Muscle layer of duodenum (tissue), 2 donors: ENCODE results near the gene PDE4B.

Experiments used
- H3K27ac ChIP-seq: one replicate; pipeline ENCODE4 v1.7.0; 2013; ENCODE audit warnings: mild to moderate bottlenecking, low read length
- H3K27me3 ChIP-seq: one replicate; pipeline ENCODE4 v1.7.0; 2013; ENCODE audit warnings: low read depth, mild to moderate bottlenecking, control low read depth, low read length
- H3K36me3 ChIP-seq, 2 donors: one replicate each; pipeline ENCODE4 v1.7.0; 2013; ENCODE audit warnings: low read length in 2 of 2, control low read depth in 1 of 2, mild to moderate bottlenecking in 1 of 2; ENCODE audit not compliant: insufficient read depth in 2 of 2, control insufficient read depth in 1 of 2
- H3K4me1 ChIP-seq, 2 donors: one replicate each; pipeline ENCODE4 v1.7.0; 2013; ENCODE audit warnings: low read length in 2 of 2, mild to moderate bottlenecking in 2 of 2, control low read depth in 1 of 2, moderate library complexity in 1 of 2; ENCODE audit not compliant: insufficient read depth in 2 of 2, control insufficient read depth in 1 of 2
- H3K4me3 ChIP-seq, 2 donors: one replicate each; pipeline ENCODE4 v1.7.0; 2013; ENCODE audit warnings: low read length in 2 of 2, low read depth in 1 of 2, mild to moderate bottlenecking in 1 of 2
- H3K9me3 ChIP-seq, 2 donors: one replicate each; pipeline ENCODE4 v1.7.0; 2013; ENCODE audit warnings: low read length in 2 of 2, control low read depth in 1 of 2, mild to moderate bottlenecking in 1 of 2; ENCODE audit not compliant: control insufficient read depth in 1 of 2
- donor health status: healthy.

The PDE4B gene

DNA sequence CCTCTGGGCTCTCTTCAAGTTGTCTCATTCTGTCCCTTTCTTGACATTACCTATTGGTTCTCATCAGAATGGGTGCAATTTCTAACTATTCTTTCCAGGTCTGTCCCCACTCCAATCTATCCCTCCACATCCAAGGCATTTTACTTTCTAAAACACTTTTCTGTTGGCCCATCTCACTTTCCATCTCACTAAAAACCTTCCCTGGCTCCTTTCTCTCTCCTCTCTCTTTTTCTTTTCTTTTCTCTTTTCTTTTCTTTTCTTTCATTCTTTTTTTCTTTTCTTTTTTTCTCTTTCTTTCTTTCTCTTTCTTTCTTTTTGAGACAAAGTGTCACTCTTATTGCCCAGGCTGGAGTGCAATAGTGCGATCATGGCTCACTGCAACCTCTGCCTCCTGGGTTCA lies 462.1 kb downstream of the PDE4B start:
- Histone ChIP-seq H3K36me3 (no peaks in the 10 kb centered on the region), H3K9me3 (no peaks in the 10 kb centered on the region), H3K4me3 (no peak overlapping the region), H3K27ac (no peak overlapping the region), H3K27me3 (no peaks in the 10 kb centered on the region), H3K4me1 (peaks cover 0 to 3% of the 10 kb centered on the region in 2 donors)

DNA sequence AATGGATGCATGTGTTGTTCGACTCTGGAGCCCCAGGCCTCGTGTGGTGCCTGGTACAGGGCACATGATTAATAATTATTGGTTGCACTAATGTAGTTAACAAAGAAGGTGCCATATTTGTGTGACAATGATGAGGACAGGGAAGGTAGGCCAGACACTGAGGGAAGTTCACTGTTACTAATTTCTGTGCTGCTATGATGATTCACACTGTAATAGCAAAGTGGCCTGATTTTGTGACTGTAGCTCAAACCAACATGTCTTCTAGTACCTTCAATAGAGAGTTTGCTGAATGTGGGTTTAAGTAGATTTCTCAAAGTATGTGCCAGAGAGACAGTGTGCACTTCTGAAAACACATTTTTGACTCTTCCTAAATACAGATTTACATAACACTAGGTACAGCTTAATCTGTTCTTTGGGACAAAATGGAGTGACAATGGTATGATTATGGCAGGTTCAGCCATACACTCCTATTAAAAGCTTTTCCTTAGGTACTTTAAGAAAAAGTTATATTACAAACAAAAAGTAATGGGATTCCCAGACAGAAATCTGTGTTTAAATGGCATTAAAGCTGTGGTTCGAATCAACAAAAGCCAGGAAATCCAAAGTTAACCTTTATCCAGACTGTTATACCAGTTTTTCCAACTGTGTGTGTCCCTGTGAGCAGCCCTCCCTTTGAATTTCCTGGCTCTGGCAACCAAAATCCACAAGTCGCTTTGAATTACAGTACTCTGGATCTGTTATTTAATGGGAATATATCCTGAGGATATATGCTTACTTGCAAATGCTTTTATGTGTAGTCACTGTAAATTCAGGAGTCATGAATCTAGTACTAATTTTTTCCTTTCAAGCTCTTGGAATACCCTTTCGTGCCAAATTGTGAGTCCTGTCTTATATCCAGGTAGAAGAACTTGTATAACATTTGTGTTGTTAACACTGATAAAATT lies 464.2 kb downstream of the PDE4B start:
- no peaks in the 10 kb centered on the region for H3K36me3 ChIP-seq
- no peaks in the 10 kb centered on the region for H3K9me3 ChIP-seq
- H3K4me3 ChIP-seq, result no peak overlapping the region
- H3K4me1 ChIP-seq, result peaks cover 0 to 3% of the 10 kb centered on the region in 2 donors
- H3K27me3 ChIP-seq, result no peaks in the 10 kb centered on the region
- no peak overlapping the region for H3K27ac ChIP-seq

DNA sequence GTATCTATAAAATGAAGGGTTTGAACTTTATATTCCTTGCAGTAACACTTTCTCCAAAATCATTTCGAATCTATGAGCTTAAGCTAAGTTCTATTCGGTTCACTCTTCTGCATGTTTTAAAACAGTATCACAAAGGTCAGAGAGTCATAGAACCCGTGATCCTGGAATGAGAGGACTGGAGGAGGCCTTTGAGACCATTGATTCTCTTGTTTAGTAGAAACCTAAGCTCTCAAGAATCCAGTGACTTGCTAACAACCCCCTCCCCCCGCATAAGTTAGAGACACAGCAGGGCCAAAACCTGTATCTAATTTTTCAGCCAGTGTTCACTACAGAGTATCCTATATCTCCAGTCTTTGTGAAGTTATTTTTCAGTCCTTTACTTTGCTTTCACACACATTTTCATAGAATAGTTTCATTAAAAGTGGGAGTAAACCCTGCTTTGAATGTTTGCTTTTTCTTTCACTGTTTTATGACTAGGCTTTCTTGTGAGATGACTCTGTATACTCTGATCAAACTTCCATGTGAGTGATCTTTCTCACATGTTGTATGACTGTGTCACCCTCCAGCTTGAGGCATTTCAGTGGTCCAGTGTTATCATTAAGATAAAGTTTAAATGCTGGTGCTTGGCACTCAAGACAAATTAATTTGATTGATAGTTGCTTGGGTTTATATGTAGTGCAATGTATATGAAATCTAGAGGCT lies 465.9 kb downstream of the PDE4B start:
- Histone ChIP-seq H3K4me1 (peaks cover 0 to under 1% of the 10 kb centered on the region in 2 donors), H3K36me3 (no peaks in the 10 kb centered on the region), H3K9me3 (no peaks in the 10 kb centered on the region), H3K4me3 (no peak overlapping the region), H3K27me3 (no peaks in the 10 kb centered on the region), H3K27ac (no peak overlapping the region)

DNA sequence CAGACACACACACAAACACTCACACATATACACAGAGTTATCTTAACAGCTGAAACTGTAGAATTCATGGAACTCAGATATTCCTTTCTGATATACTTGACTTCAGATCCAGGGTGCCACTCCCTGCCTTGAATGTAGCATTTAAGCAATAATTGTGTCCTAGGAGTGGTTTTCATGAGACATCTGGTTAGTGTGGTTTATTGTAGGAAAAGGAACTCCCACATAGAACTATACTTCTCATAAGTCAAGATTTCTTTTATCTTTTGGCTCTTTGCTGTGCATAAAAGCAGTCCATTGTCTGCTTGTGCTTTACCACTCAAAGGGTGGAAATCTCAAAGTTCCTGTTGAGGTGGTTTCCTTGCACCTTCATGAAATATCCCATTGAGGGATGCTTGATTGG lies 468.7 kb downstream of the PDE4B start:
- Histone ChIP-seq H3K27me3 (no peaks in the 10 kb centered on the region), H3K9me3 (no peaks in the 10 kb centered on the region), H3K36me3 (no peaks in the 10 kb centered on the region), H3K27ac (no peak overlapping the region), H3K4me3 (no peak overlapping the region), H3K4me1 (peaks cover 0 to 6% of the 10 kb centered on the region in 2 donors)

DNA sequence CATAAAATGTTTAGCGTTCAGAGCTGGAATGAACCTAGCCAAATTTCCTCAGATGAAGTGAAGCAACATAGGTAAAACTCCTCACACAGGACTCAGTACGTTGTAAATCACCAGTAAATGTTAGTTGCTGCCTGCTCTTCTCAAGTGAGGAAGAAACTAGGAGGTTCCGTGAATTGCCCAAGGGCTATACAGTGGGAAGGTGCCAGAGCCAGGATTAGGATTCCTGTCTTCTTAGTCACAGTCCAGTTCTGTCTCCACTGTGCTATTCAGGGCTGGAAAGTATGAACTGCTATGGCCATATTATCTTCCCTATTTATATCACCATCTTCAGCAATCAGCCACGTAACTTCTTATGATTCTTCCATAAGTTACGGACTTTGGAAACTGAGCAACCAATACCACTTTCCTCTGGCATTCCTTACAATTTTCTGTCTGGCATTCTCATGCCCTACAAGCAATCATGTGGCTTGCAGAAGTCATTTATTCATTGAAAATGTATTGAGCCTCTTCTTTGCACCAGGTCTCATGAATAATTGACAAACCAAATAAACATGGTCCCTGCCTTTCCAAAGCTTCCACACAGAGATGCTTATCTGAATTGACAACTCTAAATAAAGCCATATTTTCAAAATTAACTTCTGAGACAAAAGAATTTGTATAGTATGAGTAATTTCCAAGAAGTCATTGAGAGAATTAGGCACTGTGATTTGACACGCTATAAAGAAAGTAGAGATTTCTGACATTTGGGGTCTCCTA lies 469.7 kb downstream of the PDE4B start:
- no peaks in the 10 kb centered on the region for H3K27me3 ChIP-seq
- no peaks in the 10 kb centered on the region for H3K9me3 ChIP-seq
- H3K27ac ChIP-seq, result no peak overlapping the region
- no peaks in the 10 kb centered on the region for H3K36me3 ChIP-seq
- no peak overlapping the region for H3K4me3 ChIP-seq
- peaks cover 0 to 6% of the 10 kb centered on the region in 2 donors for H3K4me1 ChIP-seq

DNA sequence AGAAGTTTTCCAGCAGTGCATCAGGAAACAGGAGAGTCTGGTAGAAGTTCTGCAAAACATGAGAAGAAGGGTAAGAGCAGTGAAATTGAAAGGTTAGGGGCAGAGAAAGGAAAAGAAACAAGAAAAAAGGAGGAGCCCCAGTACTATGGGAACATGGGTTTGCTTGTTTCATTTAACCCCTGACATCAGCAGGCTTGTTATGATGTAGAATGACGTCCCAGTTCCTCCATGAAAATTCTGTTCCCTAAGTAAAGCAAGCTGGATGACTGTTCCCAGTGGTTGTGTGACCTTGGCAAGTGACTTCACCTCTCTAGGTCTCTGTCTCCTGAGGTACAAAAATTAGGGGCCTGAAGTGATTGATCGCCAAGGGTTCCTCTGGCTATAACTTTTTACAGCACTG lies 472.6 kb downstream of the PDE4B start:
- Histone ChIP-seq H3K9me3 (no peaks in the 10 kb centered on the region), H3K4me1 (peaks cover 4 to 8% of the 10 kb centered on the region in 2 donors), H3K4me3 (no peak overlapping the region), H3K27ac (no peak overlapping the region), H3K36me3 (no peaks in the 10 kb centered on the region), H3K27me3 (no peaks in the 10 kb centered on the region)

DNA sequence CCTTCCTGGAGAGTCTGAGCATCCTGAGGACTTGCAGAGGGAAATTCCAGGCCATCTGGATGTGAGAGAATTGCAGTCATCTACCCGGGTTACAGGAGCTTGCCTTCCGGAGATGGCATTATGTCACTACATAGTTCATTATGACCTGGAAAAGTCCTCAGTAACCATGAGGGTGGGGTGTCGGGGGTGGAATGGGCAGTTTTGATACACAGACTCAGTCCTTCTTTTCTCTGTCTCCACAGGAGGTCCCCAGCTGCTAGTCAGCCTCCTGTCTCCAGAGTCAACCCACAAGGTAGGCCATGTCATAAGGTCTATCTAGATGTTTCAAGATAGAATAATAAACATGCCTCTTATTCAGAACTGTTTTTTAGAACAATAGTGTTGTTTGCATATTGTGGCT lies 473.1 kb downstream of the PDE4B start:
- Histone ChIP-seq H3K27ac (no peak overlapping the region), H3K4me3 (no peak overlapping the region), H3K4me1 (peaks cover 6 to 13% of the 10 kb centered on the region in 2 donors), H3K27me3 (no peaks in the 10 kb centered on the region), H3K9me3 (no peaks in the 10 kb centered on the region), H3K36me3 (no peaks in the 10 kb centered on the region)

DNA sequence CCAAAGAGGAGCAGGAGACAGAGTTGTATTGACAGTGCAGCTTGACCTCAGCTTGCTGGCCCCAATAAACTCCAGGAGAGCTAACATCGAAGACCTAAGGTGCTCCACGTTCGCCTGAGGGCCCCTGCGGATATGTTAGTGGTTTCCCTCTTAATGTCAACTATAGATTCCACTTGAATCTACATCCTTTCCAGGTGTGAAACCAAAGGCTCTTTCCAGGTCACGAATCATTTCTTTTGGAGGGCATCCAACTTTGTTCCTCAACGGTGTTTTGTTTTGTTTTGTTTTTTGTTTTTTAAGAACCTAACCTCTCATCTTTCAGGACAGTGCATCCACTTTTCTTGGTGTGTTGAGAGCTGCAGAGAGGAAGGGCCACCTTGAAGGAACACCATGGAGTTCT lies 473.7 kb downstream of the PDE4B start:
- Histone ChIP-seq H3K27ac (no peak overlapping the region), H3K9me3 (no peaks in the 10 kb centered on the region), H3K4me3 (no peak overlapping the region), H3K4me1 (peaks cover 6 to 17% of the 10 kb centered on the region in 2 donors), H3K36me3 (no peaks in the 10 kb centered on the region), H3K27me3 (no peaks in the 10 kb centered on the region)

DNA sequence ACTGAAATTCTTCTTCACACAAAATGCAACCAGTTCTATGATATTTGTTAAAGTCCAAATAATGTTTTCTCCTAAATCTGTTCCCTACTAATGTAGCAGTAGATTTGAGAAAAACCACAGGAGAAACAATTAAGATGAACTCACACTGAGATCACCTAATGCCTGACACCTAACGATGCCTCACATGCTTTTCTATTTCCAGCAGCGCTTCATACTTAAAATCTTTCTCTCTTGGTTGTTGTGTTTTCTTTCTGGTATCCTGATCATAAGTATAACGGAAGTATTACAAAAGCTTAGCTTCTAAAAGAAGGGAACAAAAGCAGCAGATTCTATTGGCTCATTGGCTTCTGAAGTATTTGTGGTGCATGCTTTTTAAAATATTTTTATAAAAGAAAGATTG lies 474.1 kb downstream of the PDE4B start:
- Histone ChIP-seq H3K36me3 (peaks cover 0 to 3% of the 10 kb centered on the region in 2 donors), H3K27ac (no peak overlapping the region), H3K9me3 (no peaks in the 10 kb centered on the region), H3K4me3 (no peak overlapping the region), H3K4me1 (peaks cover 10 to 18% of the 10 kb centered on the region in 2 donors), H3K27me3 (no peaks in the 10 kb centered on the region)

DNA sequence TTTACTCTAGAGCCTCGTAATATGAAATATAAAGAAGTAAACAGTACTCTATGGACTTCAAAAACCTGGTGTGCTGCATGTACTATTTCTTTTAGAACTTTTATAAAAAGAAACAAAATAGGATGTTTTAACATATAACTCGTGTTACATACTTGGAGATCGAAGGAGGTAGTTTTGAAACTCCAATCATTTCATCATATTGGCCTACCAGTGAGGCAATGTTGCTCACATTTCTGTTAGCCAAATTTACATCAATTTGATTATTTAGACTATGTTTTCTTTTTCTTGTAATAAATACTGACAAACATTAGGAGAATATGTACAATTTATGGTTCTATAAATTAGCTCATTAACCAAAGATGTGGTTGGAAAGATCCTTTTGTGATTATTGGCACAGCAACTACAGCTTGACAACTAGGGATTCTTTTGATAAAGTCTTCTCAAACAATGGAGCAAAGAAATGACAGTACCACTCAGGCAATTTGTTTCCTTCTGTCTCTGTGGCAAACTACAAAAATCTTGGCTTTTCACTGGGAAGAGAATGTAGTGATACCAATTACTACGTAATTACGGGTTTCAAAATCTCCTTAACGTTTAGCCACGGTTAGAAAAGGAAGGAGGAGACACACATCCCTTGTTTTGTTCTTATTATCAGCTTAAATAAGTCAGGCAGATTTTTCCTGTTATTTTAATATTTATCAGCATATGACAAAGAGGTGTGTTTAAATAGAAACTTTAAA lies 474.7 kb downstream of the PDE4B start:
- H3K36me3 ChIP-seq, result peaks cover 0 to 8% of the 10 kb centered on the region in 2 donors
- H3K27me3 ChIP-seq, result no peaks in the 10 kb centered on the region
- H3K27ac ChIP-seq, result no peak overlapping the region
- H3K9me3 ChIP-seq, result no peaks in the 10 kb centered on the region
- H3K4me3 ChIP-seq, result no peak overlapping the region
- peaks cover 16 to 24% of the 10 kb centered on the region in 2 donors for H3K4me1 ChIP-seq
